ENCODE measurements around the gene MYO1E.

- TF ChIP-seq CTCF (IDR thresholded peaks at IDR 0.05) (no peak), POLR2A (IDR thresholded peaks at IDR 0.05) (no peak)
Measured at GRCh38 chr15:59159210-59159609, 213.5 kb downstream of the MYO1E start.
